Stimulated activated naive B cell treated with anti-CD40 and anti-IgM and Interleukin-4, amounts not matched to agents 10 μg/mL and 1 μg/mL and 100 μg/mL, for 72 hours (primary cell): Measurements from ENCODE around the gene TMEM131L.
A peak's percentile ranks its signal among the peaks of the same experiment; 100 is the strongest.

Experiments
- ATAC-seq, 2 donors: fragments of 150-1000 bp; cut with Tn5 transposase; replicated peaks; 2 replicates each; pipeline ENCODE4 v1.10.0; 2021; ENCODE audit warnings: moderate library complexity in 1 of 2
- DNase-seq: peaks from one replicate; pipeline ENCODE4 v3.0.0; 2021
- H3K27ac Mint-ChIP-seq: one replicate; pipeline ENCODE4 v1.8.0; 2022; ENCODE audit warnings: mild to moderate bottlenecking, mixed read lengths
- H3K27me3 Mint-ChIP-seq, 2 donors: one replicate each; pipeline ENCODE4 v1.8.0; 2022; ENCODE audit warnings: mixed read lengths in 2 of 2
- H3K36me3 Mint-ChIP-seq, 2 donors: one replicate each; pipeline ENCODE4 v1.8.0; 2022; ENCODE audit warnings: mixed read lengths in 2 of 2, mild to moderate bottlenecking in 1 of 2
- H3K4me1 Mint-ChIP-seq, 2 donors: one replicate each; pipeline ENCODE4 v1.8.0; 2022; ENCODE audit warnings: mixed read lengths in 2 of 2, mild to moderate bottlenecking in 1 of 2
- H3K4me3 Mint-ChIP-seq, 2 donors: one replicate each; pipeline ENCODE4 v1.8.0; 2022; ENCODE audit warnings: mild to moderate bottlenecking in 2 of 2, mixed read lengths in 2 of 2, moderate library complexity in 1 of 2
- H3K9me3 Mint-ChIP-seq, 2 donors: one replicate each; pipeline ENCODE4 v1.8.0; 2022; ENCODE audit warnings: mixed read lengths in 2 of 2, mild to moderate bottlenecking in 1 of 2

The TMEM131L gene

DNA sequence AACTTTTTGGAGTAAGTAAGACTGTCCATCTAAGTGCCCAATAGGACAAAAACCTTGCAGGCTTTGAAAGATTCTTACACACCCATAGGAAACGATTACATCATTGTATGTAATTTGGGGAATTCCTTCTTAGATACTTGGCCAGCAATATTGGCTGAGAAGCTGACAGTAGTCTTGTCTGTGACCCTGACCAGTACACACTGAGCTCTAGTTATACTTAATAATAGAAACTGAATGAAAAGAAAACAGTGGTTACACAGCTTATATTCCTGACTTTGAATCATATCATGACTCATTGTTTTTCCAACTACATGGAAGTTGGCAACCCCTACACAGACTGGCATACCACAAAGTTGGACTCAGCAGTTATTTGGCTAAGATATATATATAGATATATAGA lies 210.8 kb downstream of the TMEM131L start:
- no peak for ATAC-seq
- no peak for DNase-seq
- peaks cover 6 to 13% of the 10 kb centered on the region in 2 donors for H3K27me3 Mint-ChIP-seq

DNA sequence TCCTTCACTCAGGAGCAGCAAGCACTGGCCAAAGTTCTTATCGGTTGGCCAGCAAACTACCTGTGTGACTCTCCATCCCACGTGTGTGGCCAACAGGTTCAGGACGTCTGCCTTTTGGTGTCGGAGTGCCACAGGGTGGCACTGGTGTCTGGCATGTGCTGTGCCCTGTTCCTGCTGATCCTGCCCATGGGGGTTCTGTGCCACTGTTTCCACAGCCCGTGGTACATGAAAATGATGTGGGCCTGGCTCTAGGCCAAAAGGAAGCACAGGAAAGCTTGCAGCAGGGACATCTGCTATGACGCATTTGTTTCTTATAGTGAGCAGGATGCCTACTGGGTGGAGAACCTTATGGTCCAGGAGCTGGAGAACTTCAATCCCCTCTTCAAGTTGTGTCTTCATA lies 213.3 kb downstream of the TMEM131L start:
- Mint-ChIP-seq H3K4me3 (no peak overlapping the region), H3K4me1 (peaks cover 5 to 10% of the 10 kb centered on the region in 2 donors)

More for the DNA sequence above, 210.8 kb downstream of the TMEM131L start:
- no peak overlapping the region for H3K27ac Mint-ChIP-seq
- peaks cover 0 to 11% of the 10 kb centered on the region in 2 donors for H3K36me3 Mint-ChIP-seq
- peaks cover 15 to 34% of the 10 kb centered on the region in 2 donors for H3K9me3 Mint-ChIP-seq
- no peak overlapping the region for H3K4me3 Mint-ChIP-seq
- H3K4me1 Mint-ChIP-seq, result no peaks in the 10 kb centered on the region

DNA sequence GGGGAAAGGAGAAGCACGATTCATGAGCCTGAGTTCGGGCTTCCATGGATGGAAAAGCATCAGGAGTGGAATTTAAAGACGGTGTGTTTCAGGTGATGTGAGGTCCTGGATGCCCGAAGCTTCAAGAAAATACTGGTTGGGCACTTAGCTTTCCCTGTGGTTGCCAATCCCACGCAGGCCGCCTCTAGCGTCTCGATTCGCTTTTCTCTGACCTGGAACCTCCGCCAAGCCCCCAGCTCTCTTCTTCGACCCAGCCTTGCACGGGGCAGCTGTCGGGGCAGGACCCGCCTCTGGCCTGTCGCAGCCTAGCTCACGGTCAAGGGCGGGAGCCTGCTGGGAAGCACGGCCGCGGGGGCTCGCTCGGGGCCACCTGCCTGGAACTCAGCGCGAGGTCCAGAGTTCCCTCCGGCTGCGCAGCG lies 217.6 kb downstream of the TMEM131L start:
- peaks cover 15 to 21% of the 10 kb centered on the region in 2 donors for H3K27me3 Mint-ChIP-seq
- H3K9me3 Mint-ChIP-seq, result peaks cover 0 to 3% of the 10 kb centered on the region in 2 donors
- DNase-seq (no peak), ATAC-seq (no peak)
- no peak overlapping the region for H3K27ac Mint-ChIP-seq
- H3K4me1 Mint-ChIP-seq, result peaks cover 10 to 19% of the 10 kb centered on the region in 2 donors
- peaks cover 9 to 12% of the 10 kb centered on the region in 2 donors for H3K36me3 Mint-ChIP-seq
- peak overlapping the region; percentile 73 to 87 for H3K4me3 Mint-ChIP-seq

More for the DNA sequence above, 213.3 kb downstream of the TMEM131L start:
- Mint-ChIP-seq H3K9me3 (peaks cover 11 to 19% of the 10 kb centered on the region in 2 donors), H3K36me3 (peaks cover 0 to 11% of the 10 kb centered on the region in 2 donors), H3K27me3 (peaks cover 10 to 14% of the 10 kb centered on the region in 2 donors), H3K27ac (no peak overlapping the region)
- ATAC-seq (no peak), DNase-seq (no peak)

DNA sequence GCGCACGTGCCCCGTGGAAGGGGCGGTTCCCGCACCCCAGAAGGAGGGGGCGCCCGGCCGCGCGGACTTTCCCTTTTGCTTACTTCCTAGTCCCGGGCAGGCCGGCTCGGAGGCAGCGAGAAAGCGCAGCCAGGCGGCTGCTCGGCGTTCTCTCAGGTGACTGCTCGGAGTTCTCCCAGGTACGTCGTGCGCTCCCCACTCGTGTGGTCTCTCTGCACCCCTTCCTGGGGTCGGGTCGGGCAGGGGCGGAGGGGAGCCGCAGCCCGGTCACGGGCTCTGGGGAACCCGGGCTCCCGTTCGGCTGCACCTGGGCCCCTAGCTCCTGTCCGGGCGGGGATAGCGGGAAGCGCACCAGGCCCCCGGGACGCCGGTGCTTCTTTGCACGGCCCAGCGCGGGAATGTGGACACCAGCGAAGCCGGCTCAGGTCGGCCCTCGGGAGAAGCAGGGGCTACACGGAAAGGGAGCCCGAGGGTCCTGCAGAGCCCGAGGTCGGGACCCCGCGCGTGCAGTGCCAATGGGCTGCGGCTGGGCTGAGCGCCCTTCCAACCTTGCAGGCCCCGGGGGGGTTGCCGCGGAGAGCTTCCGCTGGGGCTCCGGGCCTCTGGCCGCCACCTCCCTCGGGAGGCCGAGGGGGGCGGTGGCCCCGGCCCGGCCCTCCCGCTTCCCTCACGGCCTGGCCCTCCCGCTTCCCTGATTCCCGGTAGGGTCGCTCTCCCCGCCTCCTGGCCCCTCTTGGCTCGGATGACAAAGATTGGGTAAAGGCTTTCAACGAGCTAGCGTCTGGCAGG lies 218.2 kb downstream of the TMEM131L start, which contains the start of gene TLR2:
Gene TLR2, plus strand, starts transcription at position 99 of the 789 bp plus-strand sequence. CDS start 18,628 bp downstream, outside the sequence.
- ATAC-seq, result peak; percentile 96 to 97
- Mint-ChIP-seq H3K36me3 (peaks cover 15 to 17% of the 10 kb centered on the region in 2 donors), H3K4me1 (peaks cover 10 to 19% of the 10 kb centered on the region in 2 donors), H3K27me3 (peaks cover 15 to 20% of the 10 kb centered on the region in 2 donors), H3K9me3 (peaks cover 2 to 3% of the 10 kb centered on the region in 2 donors), H3K27ac (peak within 1 kb of the TSS; percentile 56), H3K4me3 (peak within 1 kb of the TSS; percentile 83 to 87)
- peak; percentile 69 for DNase-seq

DNA sequence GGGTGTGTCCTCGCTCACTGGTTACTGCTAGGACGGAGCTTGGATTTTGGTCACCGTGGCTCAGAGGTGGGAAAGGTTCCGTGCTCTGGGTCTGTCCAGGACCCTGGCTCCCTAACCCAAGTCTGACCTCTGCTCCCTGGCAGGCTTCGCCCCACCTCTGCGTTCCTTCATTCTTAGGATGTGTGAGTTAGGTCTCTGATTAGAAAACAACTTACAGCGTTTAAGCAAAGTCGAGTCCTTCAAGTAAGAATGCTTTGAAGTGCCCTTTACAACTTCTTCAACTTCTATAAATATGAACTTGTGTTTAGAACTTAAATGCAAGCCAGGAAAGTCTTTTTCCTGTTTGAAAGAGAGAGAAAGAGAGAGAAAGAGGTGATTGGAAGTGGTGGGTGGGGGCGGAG lies 218.8 kb downstream of the TMEM131L start:
- DNase-seq (no peak), ATAC-seq (peak in 1 of 2 donors; percentile 23)
- H3K27me3 Mint-ChIP-seq, result peaks cover 15% of the 10 kb centered on the region in 2 donors
- peaks cover 7 to 8% of the 10 kb centered on the region in 2 donors for H3K9me3 Mint-ChIP-seq
- peaks cover 10 to 19% of the 10 kb centered on the region in 2 donors for H3K4me1 Mint-ChIP-seq
- H3K4me3 Mint-ChIP-seq, result peak overlapping the region; percentile 83 to 87
- peak overlapping the region; percentile 56 for H3K27ac Mint-ChIP-seq
- H3K36me3 Mint-ChIP-seq, result peaks cover 21 to 22% of the 10 kb centered on the region in 2 donors
